Activated CD8-positive, alpha-beta memory T cell treated with anti-CD3 and anti-CD28 coated beads, Interleukin-2, amount 50 U/mL, for 1 hour (primary cell): ENCODE measurements around the gene EIF2A.
"Not testable (repeated sequence)": the region's sequence is repeated elsewhere in the genome, so short reads cannot be mapped to it uniquely, and the experiment has no call there.

ENCODE experiments used
- DNase-seq: peaks from one replicate; pipeline ENCODE4 v3.0.0-alpha.2; 2020; ENCODE audit errors: extremely low read depth

The EIF2A gene

DNA sequence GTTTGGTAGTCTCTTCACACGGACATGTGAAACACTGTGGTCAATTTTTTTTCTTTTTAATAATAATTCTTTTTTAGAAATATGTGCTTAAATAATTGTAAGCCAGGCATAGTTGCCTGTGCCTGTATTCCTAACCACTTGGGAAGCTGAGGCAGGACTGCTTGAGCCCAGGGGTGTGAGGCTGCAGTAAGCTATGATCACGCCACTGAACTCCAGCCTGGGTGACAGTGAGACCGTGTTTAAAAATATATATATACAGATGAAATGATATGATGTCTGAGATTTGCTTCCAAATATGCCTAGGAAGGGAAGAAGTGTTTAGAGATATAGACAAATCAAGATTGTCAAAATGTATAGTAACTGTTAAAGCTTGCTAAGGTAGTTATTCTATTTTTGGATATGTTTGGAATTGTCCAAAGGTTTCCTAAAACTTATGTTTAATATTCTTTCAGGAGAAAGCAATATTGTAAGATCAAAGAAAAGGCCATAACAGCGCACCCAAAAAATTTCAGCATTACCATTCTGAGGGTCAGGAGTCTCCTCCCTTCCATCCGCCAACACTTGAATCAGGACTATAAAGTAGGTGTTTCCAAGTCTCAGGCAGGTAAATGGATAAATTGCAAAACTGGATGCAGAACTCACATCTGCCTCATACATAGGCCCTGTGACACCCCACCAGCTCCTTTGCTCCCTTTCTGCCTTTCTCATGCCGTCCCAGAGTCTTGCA lies 56.0 kb downstream of the EIF2A start:
- DNase-seq: no peak

DNA sequence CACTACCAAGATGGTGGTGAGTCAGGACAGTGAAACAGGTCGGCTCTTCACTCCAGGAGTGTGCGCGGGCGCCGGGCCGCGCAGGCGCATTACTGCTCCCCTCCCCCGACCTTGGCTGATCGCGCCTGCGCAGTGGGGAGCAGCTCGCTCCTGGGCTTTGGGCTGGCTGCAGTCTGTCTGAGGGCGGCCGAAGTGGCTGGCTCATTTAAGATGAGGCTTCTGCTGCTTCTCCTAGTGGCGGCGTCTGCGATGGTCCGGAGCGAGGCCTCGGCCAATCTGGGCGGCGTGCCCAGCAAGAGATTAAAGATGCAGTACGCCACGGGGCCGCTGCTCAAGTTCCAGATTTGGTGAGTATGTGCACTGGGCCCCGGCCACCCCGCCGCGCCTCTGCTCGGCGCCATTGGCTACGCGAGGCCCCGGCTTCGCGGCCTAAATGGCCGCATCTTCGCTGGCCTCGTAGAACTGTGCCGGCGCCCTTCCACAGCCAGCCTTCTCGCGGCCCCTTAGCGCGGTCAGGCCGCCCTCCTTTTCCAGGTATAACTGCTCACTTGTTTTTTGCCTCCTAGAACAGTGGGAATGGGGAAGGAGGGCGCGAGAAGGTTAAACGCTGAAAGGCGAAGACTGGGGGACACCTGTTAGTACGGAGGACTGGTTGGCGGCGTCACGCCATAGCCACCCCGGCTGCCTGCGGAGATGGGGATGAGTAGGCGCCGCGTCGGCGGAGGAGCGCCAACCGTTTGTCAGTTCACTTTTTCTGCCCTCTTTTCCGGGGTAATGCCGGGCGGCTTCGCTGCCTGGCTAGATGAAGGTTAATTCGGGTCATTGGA lies 56.8 kb downstream of the EIF2A start, which contains the start of gene SELENOT:
Gene SELENOT, plus strand, starts transcription at position 169 of the 827 bp plus-strand sequence. Its CDS starts 42 bp downstream, at position 211.
- peak; percentile 84 for DNase-seq

DNA sequence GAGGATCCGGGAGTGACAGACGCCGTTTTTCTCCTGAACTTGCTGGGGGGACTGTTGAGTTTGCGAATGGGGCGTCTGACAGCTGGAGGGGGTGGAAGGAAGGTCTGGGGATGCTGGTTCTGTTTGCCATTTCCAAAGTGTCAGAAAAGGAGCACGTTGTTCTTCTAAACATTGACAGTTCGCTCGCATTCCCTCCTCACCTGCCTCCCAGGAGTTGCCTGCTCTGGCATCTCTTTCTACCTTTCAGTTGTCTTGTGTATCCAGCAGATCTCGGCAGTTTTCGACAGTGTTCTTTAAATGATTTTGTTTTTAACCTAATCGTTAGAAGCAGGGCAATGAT lies 57.4 kb downstream of the EIF2A start:
- no peak for DNase-seq

DNA sequence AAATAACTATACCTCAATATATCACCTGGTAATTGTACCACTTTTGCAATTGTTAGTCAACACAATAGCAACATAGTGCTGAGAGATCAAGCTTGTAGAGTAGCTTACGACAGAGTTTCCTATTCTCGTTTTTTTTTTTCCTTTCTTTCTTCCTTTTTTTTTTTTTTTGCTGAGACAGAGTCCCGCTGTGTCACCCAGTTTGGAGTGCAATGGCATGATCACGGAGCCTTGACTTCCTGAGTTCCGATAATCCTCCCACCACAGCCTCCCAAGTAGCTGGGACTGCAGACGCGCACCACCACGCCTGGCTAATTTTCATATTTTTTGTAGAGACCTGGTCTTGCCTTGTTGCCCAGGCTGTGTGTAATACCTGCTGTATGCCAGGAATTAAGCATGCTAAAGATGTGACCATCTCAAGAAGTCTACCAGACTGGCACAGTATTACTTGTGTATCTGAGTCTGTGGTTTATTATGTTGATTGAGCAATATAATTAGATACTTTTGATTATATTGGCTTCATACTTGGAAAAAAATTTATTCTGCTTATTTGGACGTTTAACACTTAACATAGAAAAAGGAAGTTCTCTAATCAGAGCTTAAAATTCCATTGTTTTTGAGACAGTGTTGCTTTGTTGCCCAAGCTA lies 59.5 kb downstream of the EIF2A start:
- DNase-seq: no peak

DNA sequence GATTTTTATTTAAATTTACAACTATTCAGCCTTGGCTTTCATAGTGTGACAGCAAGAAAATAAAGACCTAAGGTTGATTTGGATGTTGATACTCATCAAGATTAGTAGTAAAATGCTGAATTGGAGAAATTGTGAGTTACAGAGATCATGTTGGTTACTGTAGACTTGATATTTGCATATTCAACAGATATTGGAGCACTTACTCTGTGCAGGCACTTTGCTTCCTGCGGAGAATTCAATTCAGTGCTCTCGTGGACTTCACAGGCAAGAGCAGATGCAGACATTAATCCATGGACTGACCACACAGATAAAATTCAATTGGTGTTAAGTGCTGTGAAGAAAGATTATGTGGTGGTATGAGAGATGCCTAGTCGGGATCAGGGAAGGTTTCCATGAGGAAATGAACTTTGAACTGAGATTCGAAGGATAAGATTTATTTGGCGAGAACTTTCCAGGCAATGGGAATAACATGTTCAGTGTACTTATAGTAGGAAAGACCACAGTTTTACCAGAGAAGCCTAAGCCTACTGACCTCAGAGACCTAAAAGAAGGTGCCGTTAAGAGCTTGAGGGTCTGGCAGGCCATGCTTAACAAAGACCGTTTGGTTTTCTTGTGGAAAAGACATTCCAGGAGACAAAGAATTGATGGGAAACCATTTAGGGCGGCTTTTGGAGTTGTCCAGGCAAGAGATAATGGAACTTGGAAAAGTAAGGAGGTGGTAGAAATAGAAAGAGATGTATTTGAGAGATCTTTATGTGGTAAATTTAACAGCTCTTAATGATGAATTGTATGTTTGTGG lies 60.9 kb downstream of the EIF2A start:
- DNase-seq: no peak

DNA sequence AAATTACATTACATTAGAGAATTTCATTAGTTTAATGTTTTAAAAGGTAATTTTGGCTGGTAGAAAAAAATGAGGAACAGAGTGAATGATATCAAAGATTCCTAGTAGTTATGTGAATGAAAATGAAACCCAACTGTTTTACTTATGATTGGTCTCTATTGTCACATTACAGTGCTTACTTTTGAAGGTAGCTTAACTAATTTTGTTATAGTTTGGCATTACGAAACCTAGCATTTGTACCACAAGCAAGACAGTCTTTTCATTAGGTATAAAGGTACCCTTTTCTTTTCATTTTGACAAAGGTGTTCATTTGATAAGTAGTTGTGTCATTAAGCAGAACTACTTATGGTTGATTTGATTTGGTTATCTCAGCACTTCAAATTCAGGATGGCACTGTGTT lies 63.4 kb downstream of the EIF2A start:
- no peak for DNase-seq

DNA sequence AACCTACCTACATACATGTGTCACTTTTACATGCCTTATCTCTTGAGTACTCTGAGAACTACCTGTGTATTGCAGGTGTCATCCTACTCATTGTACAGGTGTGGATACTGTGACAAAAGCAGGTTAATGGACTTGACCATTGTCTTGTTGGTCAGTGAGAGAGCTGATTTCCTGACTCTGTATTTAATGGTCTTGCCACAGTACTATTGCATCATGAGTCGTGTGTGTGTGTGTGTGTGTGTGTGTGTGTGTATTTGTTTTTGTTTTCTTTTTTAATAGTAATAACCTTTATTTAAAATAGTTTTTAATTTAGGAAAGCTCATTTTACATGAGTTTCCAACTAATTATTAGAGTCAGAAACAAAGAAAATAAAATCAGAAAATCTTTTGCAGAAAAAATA lies 64.2 kb downstream of the EIF2A start:
- DNase-seq: no peak

DNA sequence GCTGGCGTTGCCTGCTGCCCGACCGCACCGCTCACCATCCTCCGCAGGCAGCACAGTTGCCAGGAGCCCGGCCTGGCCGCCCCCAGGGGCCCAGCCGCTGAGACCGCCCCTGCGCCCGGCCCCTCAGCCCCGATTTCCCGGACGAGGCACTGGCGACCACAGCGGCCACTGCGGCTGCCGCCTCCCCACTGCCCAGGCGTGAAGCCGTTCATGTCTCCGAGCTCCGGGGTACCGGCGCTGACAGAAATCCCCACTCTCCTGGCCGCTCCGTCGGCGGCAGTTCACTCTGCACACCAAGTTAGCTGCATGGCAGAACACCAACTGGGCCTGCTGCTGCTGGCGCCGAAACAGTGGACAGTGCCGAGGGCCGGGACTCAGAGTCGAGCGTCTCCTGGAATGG lies 65.1 kb downstream of the EIF2A start:
- no peak for DNase-seq

DNA sequence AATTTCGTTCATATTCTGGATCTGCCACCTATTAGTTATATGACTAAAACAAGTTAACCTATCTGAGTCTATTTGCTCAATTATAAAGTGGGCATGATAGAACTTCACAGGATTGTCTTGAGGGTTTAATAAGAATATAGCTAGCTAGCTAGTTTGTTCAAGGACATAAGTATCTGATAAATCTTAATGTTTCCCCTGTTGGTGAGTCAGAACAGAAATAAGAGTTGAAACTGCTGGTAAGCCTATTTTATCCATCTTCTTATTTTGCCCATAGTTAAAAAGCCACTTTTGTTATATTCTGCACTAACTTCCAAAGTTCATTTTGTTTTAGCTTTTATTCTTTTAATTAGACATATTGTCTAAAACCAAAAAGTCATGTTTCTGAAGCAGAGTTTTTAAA lies 65.9 kb downstream of the EIF2A start:
- no peak for DNase-seq

DNA sequence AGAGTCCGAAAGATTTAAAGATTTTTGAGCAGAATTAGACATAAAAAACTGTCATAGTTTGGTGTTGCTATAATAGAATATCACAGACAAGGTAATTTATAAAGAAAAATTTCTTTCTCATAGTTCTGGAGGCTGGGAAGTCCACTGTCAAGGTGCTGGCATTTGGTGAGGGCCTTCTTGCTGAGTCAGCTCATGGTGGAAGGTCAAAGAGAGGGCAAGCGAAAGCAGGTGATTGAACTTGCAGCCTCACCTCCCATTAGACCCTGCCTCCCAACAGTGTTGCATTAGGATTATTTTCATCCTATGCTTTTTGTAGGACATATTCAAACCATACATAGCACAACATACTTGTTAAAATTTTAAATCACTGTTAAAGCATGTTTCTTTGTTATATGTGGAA lies 66.4 kb downstream of the EIF2A start:
- DNase-seq: no peak

DNA sequence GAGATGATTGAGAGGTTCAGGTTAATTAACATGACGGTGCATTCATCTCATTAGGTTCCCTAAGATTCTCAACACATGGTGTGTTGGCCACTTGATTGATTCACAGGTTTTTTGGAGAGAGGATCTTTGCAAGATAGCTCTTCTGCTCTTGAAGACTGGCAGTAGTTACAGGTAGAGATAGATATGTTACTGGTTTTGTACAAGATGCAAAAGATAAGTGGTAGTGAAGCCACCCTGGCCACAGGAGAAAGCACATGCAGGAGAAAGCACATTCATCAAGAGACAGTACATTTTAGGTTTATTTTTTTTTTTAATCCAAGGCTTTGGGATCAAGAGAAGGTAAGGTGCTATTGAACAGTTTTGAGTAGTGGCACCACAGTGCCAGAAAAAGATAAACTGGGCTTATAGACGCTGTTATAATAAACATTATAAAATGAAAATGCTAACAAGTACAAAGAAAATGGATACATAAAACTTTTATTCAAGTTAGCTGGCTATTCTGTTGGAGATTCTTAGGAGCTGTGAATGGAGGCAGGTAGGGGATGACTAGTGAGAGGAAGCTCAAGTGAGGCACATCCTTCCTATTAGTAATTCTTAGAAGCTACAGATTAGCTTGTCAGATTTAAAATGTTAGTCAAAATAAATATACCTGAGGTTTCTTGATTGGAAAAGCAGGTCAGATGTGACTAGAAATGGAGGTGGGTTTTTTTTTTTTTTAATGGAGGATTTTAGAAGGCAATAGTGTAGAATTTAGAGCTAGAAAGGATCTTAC lies 67.3 kb downstream of the EIF2A start:
- no peak for DNase-seq

DNA sequence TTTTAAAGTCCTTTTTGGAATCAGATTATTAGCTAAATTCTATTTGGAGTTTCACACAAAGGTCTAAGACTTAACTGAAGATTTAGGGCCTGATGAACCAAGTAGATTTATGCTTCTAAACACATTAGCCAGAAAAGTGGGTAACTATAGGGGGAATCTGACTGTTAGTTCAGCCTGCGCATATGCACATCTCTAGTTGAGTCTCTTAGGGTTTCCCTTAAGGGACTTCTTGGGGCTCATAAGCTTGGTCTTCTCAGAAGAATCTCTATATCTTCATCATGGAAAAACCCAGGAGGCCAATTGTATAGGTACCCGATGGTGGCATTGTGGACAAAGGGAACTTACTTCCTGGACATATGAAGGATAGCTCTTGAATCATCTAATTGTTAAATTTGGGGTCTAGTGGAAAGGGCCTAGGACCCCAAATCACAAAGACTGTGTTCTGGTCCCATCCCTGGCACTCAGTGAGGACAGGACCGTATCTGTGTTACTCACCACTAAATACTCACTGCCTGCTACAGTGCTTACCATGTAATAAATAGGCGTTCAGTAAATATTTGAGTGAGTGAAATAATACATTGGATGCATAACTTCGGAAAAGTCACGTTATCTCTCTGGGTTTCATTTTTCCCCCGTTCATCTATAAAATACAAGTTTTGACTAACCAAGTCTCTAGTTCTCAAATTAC lies 73.6 kb downstream of the EIF2A start:
- DNase-seq: no peak

DNA sequence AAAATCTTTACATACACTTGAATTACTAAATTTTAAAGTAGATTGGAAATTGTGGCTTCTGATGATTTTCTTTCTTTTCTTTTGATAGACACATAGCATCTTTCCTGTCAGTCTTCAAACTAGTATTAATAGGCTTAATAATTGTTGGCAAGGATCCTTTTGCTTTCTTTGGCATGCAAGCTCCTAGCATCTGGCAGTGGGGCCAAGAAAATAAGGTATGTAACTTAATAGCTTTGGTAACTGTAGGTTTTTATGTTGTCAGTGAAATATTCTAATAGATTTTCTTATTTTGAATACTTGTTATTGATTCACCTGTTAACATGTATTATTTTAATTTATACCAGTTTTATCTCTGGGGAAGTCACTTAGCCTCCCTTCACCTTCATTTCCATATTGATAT lies 76.4 kb downstream of the EIF2A start:
- not testable (repeated sequence) for DNase-seq

DNA sequence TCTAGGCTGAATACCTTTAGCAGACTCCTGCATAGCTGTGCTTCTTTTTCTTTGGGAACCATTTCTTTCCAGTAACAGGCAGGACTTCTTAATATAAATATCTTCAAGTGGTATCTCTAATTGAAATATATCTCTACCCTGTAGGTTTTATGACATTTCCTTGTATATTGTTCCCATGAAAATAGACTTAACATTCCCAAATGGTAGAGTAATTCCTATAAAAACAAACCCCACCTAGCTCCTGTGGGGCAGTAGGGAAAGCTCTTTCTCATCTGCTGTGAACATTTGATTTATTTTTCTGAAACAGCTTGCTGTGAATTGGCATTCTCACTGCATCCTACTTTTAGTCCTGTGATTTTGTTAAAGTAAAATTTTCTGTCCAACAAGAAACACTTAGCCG lies 77.4 kb downstream of the EIF2A start:
- DNase-seq: no peak

DNA sequence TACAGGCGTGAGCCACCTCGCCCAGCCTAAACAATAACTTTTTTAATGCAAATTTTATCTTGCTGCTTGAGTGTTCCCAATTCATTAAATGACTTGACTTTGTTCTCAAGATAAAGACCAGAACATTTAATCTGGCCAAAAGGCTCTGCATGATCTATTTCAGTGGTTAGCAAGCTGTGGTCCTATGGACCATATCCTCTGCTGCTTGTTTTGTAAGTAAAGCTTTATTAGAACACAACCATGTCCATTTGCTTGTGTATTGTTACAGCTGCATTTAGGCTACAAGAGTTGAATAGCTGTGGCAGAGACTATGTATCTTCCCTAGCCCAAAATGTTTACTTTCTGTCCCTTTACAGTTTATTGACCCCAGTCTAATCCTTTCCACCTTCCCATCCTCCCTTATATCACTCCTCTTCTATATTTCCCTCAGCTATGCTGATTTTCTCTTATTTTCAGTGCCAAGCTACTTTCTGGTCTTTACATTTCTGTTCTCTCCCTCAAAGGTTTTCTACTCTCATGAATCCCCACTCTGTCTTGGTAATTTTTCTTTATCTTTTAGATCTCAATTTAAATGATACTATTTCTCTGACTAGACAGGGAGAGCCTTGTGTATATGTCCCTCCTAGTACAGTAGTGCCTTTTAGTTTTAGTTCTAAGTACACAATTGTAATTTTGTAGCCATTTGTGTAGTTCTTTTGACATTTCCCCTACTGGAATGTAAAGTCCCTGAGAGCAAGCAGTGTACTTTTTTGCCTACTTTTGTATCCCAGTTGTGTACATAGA lies 79.8 kb downstream of the EIF2A start:
- no peak for DNase-seq

DNA sequence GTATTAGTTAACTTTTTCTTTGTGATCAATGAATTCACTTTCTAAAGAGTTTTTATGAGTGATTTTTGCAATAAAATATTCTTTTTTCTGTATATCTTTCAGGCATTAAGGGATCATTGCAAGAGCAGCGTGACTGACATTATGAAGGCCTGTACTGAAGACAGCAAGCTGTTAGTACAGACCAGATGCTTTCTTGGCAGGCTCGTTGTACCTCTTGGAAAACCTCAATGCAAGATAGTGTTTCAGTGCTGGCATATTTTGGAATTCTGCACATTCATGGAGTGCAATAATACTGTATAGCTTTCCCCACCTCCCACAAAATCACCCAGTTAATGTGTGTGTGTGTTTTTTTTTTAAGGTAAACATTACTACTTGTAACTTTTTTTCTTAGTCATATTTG lies 81.0 kb downstream of the EIF2A start:
- DNase-seq: no peak

DNA sequence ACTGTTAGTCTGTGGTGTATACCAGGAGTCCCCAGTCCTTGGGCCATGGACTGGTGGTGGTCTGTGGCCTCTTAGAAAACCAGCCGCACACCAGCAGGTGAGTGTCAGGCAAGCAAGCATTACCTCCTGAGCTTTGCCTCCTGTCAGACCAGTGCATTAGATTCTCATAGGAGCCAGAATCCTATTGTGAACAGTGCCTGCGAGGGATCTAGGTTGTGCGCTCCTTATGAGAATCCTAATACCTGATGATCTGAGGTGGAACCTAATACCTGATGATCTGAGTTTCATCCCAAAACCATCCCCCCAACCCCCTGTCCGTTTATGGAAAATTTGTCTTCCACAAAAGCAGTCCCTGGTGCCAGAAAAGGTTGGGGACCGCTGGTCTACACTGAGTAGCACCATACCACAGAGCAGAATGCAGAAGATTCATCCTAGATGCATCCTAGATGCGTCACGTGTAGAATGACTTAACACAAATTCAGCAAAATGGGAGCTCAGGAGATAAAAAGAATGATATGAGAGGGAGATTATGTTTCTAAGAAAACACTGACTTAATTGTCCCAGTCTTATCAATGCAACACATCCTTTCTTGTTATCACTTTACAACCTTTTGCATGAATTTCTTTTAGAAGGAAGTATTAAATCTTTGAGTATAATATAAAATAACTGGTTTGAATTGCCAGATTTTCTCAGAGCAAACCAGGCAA lies 85.1 kb downstream of the EIF2A start:
- no peak for DNase-seq

DNA sequence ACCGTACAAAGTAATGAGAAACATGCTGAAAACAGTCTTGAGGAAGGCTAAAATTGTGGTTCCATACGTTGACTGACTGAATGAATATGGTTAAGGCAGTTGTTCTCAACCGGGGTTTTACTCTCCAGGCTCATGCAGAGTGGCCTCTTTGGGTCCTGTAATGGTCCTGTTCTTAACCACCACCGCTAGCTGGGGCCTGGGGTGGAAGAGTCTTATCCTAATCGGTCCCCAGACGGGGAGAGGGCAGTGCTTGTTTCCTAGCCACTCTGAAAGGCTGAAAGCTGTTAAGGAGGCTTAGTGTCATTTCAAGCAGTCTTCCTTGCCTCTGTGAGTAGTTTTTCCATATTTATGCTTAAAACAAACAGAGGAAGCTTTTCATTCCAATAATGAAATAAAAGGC lies 88.5 kb downstream of the EIF2A start:
- DNase-seq: no peak

DNA sequence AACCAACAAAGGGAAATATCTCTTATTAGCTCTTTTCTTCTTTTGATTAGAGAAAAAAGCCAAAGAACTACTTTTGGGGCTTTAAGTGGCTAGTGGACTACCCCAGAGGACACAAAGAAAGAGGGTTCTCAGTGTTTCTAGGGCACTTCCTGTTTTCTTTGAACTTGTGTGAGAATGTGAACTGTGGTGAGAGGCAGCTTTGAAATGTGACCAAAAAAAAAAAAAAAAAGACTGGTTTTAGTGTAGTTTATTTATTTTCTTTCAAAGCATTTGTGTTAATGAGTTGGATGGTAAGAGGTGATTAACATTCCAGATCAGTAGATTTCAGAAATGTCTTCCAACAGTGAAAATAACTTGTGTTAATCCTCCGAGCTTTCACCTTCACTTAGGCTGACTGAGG lies 88.9 kb downstream of the EIF2A start:
- no peak for DNase-seq
